PFSK-1 (cell line): ENCODE results near the gene TDRD5.

Experiments used
- POLR2AphosphoS5 ChIP-seq: IDR thresholded peaks from 2 replicates; pipeline ENCODE4 v1.6.1; 2012; ENCODE audit warnings: low read depth, mild to moderate bottlenecking, control low read depth, low read length, moderate library complexity
- SIN3A ChIP-seq: IDR thresholded peaks from 2 replicates; pipeline ENCODE4 v1.6.1; 2012; ENCODE audit warnings: mild to moderate bottlenecking, low read length, moderate library complexity, borderline replicate concordance; ENCODE audit not compliant: insufficient read depth
- TAF1 ChIP-seq: IDR thresholded peaks from 2 replicates; pipeline ENCODE4 v1.6.1; 2012; ENCODE audit warnings: low read length, control low read depth, borderline replicate concordance; ENCODE audit not compliant: insufficient read depth

DNA sequence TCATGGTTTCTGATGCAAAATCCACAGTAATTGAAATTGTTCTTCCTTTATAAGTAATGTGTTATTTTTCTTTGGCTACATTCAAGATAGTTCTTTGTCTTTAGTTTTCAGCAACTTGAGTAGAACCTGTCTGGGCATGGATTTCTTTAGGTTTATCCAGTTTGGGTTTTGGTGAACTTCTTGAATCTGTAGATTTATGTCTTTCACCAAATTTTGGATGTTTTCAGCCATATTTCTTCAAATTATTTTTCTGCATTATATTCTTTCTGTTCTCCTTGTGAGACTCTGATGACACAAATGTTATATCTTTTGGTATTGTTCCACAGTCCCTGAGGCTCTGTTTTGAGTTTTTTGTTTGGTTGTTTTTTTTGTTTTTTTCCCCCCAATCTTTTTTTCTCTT lies 69.4 kb downstream of the TDRD5 start:
- no peak for TF ChIP-seq TAF1
- TF ChIP-seq SIN3A: no peak
- no peak for TF ChIP-seq POLR2AphosphoS5
